Fibroblast of skin of scalp (primary cell): Measurements from ENCODE around the gene SPACA5B. TPM values are rescaled to one million over a fixed set of nuclear protein-coding genes. Genes with fewer than 3 reads are reported as not detected.
A peak's percentile ranks its signal among the peaks of the same experiment; 100 is the strongest.
"Not testable (repeated sequence)": the region's sequence is repeated elsewhere in the genome, so short reads cannot be mapped to it uniquely, and the experiment has no call there.

Experiments used
- DNase-seq: peaks from one replicate; pipeline ENCODE4 v3.0.0-alpha.2; 2013
- polyA plus RNA-seq, 2 experiments: library from polyadenylated mRNA; unstranded; fragments of 120-200 nt; gene quantifications; one replicate each; pipeline ENCODE4 v1.2.1, GENCODE V29; 2013; ENCODE audit not compliant: insufficient read length in 2 of 2

Gene SPACA5B
- polyA plus RNA-seq (2013, experiment 1 of 2; ENCODE audit: insufficient read length), result not detected
- polyA plus RNA-seq (2013, experiment 2 of 2; ENCODE audit: insufficient read length), result not detected

DNA sequence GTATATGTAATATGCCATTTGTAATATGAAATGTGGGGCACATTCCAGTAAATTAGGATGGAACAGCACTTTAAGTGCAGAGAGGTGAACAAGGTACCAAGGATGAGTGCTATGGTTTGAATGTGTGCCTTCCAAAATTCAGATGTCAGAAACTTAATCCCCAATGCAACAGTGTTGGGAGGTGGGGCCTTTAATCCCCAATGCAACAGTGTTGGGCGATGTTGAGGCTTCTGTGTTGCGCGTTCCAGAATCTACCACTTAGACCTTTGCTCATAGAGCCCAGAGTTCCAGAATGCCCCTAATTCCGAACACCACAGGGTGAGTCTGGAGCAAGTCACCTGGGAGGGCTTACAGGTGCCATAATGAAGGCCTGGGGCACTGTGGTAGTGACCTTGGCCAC, at the start of gene SPACA5B:
Gene SPACA5B, plus strand, starts transcription at position 301 of the 400 bp plus-strand sequence. Its CDS starts 62 bp downstream, at position 363.
- DNase-seq, result not testable (repeated sequence)

DNA sequence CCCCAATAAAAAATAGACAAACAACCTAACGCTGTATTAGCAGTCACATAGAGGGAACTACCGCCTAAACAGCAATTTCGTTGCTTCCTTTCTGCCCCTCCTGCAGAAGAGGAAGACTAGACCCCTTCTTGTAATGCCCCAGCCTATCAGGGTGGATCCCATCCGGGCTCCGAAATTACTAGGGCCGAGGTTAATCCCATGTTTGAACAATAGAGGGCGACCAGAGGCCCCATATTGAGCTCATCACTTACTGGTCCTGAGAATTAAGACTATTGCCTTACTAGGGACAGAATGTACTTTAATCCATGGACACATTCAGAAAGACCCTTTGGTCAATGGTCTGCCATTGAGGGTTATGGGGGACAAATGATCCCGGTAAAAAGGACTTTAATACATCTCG, 47.2 kb upstream of the SPACA5B start:
- peak; percentile 41 for DNase-seq

DNA sequence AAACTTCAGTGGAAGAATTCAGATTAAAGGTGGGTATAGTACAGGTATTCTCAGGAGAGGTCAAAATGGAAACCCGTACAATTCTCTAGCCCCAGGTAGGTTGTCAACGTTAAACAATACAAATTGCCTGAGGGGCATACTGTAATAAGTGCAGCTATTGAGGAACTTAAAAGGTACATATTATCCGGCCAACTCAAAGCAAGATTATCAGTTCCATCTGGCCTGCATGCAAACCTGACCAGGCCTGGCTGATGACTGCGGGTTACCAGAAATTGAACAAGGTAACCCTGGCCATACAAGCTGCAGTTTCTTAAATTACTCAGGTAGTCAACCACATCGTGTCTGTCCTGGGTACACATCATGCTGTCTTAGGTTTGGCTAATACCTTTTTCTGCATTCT, 46.7 kb upstream of the SPACA5B start:
- DNase-seq, result no peak

DNA sequence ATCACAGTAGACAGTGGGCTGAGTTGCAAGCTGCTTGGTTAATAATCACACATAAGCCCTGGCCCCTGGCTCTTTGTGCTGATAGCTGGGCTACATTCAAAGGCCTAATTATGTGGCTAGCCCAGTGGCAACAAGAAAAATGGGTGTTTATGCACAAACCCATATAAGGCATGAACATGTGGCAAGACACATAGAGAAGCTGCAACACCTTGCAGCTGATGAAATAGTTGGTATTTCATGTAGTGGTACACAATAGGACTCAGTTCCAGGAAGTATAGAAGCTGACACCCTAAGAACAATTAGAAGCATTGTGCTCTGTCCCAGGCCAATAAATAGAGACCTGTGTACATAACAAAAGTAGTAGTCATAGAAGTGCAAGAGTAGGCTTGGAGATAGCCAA, 44.3 kb upstream of the SPACA5B start:
- DNase-seq, result no peak

DNA sequence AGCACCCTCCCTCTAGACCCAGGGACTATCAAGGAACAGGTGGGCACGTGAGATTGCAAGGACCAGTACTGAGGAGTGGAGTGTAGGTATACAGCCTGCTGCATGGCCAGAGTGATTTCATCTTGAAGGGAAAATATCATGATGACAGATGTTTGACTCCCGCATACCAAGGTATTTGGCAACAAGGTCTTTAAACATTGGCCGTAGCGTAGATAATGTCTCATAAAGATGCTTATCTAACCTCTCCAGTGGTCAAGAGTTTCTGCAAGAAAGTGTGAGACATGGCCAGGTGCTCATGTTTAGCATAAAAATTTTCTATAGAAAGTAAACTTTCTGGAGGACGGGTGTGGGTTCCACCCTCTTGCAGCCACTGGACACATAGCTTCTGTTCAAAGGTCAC, 40.3 kb upstream of the SPACA5B start:
- DNase-seq, result no peak

DNA sequence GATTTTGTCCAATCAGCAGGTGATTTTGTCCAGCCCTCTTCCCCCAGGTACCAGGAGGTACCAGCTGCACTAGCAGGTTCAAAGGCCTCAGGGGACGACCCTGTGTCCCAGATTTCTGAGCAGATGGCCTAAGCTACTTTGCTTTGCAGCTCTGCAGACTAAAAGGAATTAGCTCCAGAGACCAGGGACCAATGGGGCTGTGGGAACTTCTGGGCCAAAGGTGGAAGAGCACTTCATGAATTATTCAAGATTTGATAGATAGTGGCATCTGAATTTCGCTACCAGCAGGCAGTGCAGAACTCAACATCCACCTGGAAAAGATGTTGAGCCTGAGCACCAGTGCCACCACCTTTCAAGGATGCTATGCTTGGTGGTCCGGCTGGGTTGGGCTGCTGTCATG, 37.9 kb upstream of the SPACA5B start:
- not testable (repeated sequence) for DNase-seq

DNA sequence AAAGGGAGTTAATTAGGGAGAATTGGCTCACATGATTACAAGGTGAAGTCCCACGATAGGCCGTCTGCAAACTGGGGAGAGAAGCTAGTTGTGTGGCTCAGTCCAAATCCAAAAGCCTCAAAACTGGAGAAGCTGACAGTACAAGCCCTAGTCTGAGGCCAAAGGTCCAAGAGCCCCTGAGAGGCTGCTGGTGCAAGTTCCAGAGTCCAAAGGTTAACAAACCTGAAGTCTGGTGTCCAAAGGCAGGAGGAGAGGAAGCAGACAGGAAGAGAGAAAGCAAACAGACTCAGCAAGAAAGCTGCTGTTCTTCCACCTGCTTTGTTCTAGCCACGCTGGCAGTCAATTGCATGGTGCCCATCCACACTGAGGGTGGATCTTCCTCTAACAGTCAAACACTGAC, 29.0 kb upstream of the SPACA5B start:
- DNase-seq, result no peak

DNA sequence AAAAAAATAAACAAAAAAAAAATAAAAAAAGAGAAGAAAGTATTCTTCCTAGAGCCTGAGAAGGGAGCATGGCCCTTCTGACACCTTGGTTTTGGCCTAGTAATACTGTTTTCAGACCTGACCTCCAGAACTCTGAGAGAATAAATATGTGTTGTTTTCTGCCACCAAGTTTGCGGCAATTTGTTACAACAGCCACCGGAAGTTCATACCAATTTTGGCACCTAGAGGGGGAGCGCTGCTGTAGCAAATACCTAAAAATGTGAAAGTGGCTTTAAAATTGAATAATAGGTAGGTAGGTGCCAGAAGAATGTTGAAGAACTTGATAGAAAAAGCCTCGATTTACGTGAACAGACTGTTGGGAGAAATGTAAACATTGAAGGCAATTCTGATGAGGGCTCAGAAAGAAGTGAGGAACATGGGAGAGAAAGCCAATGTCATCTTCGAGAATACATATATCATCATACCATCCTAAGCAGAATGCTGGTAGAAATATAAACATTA, 27.5 kb upstream of the SPACA5B start:
- no peak for DNase-seq

DNA sequence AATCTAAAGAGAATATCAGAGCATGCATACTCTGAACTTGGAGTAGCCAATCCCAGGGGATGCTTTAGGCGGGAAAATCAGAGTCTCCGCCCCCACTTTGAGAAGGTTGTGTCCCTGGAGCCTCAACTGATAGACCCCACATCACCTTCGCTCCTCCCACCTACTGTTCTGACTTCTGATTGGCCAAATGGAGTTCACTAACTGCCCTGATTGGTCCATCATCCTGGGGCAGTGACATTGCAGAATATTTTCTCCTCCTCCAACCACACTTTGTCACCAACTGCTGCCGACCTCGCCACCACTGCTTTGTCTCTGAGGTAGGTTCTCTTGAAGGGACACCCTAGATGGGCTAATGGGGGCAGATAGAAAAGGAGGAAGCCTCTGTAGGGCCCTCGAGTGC, 22.7 kb upstream of the SPACA5B start:
- DNase-seq, result no peak

DNA sequence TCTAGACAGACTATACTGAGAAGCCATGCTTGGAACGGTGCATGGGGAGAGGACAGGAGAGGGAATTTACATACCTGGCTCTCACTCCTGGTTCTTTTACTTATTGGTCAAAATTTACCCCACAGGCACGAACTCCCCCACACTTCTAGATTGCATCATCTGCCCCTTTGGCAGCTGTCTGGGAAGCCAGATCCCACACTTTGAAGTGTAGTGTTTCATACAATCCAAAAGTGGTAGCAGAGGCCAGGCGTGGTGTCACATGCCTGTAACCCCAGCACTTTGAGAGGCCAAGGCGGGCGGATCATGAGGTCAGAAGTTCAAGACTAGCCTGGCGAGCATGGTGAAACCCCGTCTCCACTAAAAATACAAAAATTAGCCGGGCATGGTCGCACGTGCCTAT, 5.1 kb upstream of the SPACA5B start:
- not testable (repeated sequence) for DNase-seq

DNA sequence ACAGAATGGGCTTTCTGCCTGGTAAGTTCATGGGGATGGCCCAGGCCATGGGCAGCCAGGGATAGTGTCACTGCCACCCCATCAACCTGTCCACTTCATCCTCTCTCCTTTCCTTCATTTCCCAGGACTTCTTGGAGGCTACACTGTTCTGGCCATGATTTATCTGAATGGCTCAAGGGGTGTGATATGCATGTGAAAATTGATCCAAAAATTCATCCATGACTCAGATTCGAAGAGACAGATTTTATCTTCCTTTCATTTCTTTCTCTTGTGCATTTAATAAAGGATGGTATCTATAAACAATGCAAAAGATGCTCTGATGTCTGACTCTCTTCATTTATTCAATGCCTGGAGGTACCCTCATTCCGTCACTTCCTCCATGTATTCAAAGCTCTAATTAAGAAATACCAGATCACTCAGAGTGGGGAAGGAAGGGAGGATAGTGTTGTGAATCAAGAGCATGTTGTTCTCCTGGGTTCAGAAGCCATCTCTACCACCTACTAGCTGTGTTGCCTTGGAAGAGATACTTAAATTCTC, 1.9 kb downstream of the SPACA5B start:
- not testable (repeated sequence) for DNase-seq

DNA sequence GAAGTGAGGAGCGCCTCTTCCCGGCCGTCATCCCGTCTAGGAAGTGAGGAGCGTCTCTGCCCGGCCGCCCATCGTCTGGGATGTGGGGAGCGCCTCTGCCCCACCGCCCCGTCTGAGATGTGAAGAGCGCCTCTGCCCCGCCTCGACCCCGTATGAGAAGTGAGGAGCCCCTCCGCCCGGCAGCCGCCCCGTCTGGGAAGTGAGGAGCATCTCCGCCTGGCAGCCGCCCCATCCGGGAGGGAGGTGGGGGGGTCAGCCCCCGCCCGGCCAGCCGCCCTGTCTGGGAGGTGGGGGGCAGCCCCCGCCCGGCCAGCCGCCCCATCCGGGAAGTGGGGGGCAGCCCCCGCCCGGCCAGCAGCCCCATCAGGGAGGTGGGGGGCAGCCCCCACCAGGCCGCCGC, 8.7 kb downstream of the SPACA5B start:
- DNase-seq, result not testable (repeated sequence)

DNA sequence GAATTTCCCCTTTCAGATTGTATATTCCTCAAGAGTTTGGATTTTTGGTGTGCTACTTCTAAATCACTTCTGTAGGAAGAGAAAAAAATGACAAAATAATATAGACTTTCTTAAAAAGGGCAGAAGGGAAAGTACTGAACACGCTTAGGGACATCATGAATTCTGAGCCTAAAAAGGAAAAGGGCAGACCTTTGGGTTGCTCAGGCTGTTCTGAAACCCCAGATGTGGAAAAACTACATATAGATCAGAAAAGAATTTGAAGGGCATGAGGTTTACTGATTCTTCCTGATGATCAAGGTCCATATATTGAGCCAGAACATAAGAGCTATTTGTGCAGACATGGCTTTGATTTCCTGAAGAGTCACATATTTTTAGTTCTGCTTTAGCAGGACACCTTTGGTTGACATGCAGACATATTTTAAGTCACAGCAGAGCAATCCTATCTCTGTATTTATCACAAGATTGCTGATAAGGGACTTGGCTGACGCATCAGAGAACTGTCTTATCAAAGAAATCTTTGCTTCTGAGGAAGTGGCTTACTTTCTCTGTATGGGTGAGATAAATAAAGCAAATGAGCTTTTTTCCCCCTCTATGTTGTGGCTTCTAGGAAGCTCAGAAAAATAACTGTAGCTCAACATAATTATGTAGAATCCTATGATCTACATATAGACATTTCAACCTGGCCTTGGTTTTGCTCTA, 11.5 kb downstream of the SPACA5B start:
- DNase-seq, result not testable (repeated sequence)

DNA sequence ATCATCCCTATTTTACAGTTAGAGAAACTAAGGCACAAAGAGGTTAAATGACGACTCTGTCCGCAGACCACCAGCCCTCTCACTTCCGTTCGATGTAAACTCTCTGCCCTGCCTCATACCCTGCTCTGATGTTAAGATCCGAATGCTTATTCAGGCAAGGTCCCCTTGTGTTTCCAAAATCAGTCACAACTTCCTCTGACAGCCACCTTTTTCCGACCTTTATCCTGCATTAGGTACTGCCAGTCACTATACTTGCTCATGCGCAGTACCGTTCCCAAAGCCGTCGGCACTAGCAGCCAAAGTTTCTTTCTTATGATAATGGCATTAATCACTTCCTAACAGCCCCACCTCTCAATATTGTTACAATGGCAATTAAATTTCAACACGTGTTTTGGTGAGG, 12.3 kb downstream of the SPACA5B start:
- DNase-seq, result not testable (repeated sequence)

DNA sequence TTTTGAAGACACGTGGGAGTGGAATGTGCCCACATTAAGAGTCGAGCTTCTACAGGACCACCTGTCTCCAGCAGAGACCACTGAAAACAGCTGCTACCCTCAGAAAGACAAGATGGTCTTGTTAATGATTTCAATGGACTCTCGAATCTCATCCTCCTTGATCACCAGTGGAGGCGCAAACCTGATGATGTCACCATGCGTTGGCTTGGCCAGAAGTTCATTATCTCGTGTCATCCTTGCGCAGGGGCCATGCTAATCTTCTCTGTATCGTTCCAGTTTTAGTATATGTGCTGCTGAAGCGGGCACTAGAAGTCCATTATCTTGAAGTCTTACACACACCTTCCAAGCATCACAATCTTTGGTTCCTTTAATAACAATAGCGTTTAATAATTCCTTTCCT, 23.3 kb downstream of the SPACA5B start:
- no peak for DNase-seq

DNA sequence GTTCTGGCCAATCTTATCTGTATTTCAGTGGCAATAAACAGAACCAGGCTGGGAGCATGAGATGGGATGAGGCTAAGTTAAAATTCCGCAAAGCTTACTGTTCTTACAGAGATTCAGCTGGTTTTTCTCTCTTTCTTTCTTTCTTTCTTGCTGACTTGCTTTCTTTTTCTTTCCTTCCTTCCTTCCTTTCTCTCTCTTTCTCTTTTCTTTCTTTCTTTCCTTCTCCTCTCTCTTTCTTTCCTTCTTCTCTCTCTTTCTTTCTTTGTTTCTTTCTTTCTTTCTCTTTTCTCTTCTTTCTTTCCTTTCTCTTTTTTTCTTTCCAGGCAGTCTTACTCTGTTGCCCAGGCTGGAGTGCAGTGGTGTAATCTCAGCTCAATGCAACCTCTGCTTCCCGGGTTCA, 24.4 kb downstream of the SPACA5B start:
- DNase-seq, result no peak

DNA sequence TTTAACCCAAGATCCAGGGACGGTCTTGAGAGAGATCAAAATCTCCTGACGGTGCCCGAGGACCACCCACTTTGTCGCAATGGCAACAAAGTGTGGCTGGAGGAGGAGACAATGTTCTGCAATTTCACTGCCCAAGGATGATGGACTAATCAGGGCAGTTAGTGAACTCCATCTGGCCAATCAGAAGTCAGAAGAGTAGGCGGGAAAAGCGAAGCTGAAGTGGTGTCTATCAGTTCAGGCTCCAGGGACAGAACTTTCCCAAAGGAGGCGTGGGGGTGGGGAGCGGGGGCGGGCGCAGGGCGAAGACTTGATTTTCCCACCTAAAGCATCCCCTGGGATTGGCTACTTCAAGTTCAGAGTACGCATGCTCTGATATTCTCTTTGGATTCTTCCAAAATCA, 25.6 kb downstream of the SPACA5B start:
- no peak for DNase-seq

DNA sequence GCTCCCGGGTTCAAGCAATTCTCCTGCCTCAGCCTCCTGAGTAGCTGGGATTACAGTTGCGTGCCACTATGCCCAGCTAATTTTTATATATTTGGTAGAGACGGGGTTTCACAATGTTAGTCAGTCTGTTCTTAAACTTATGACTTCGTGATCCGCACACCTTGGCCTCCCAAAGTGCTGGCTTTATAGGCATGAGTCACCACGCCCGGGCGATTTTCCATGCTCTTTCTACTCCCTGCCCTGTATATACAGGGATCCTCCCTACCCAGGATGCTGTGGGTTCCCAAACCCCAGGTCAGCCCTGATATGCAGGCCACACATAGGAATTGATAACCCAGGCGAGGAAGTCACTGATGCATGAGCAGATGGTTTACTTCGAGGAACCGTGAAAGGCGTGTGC, 34.8 kb downstream of the SPACA5B start:
- no peak for DNase-seq

DNA sequence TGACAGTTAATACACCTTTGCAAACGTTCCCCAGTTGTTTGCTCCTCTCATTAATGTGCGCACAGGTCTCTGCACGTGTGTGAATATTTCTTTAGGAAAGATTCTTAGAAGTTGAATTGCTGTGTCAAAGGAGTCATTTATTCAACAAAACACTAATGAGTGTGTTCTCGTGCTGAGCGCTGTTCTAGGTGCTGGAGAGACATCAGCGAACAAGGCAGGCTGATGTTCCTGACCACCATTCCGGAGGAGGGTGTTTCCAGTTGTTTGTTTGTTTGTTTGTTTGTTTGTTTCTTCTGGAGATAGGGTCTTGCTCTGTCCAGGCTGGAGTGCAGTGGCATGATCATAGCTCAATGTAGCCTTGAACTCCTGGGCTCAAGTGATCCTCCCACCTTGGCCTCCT, 35.9 kb downstream of the SPACA5B start:
- not testable (repeated sequence) for DNase-seq

DNA sequence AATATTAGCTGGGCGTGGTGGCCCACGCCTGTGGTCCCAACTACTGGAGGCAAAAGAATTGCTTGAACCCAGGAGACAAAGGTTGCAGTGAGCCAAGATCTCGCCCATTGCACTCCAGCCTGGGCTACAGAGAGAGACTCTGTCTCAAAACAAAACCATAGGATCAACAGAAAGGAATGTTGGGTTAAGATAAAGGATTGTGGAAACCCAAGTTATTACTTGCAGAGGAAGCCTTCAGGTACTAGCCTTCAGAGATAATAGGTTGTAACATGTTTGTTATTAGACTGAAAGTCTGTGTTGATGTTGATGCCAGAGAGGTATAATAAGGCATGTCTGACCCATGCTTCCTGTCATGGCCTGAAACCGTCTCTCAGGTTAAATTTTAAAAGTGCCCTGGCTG, 49.3 kb downstream of the SPACA5B start:
- DNase-seq, result no peak

DNA sequence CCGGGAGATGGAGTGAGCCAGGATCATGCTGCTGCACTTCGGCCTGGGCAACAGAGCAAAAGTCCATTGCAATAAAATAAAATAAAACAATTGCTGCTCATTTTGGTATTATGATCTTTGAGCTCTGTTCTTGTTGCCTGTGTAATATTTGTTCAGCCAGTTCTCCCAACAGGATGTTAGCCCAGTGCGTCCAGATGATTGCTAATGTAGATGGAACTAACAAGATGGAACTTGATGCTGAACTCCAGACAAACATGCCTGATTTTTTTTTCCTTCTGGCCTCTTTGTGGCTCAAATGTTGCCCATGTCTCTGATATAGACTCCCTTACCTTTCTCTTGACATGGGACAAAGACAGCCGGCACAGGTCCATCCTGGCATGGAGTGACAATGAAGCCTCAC, 50.4 kb downstream of the SPACA5B start:
- no peak for DNase-seq

DNA sequence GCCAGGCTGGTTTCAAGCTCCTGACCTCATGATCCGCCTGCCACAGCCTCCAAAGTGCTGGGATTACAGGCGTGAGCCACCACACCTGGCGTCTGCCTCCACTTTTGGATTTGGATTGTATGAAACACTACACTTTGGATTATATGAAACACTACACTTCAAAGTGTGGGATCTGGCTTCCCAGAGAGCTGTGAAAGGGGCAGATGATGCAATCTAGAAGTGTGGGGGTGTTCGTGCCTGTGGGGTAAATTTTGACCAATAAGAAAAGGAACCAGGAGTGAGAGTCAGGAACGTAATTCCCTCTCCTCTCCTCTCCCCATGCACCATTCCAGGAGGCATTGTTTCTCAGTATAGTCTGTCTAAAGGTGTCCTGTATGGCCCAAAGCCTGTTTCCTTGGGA, 51.5 kb downstream of the SPACA5B start:
- DNase-seq, result not testable (repeated sequence)
